Astrocyte of the spinal cord (primary cell): Measurements from ENCODE around the gene SCN2A.

ENCODE experiments used
- DNase-seq: peaks from one replicate; pipeline ENCODE4 v3.0.0; 2011; ENCODE audit warnings: low read depth, low spot score
- H3K4me3 ChIP-seq: 2 replicates; pipeline ENCODE4 v1.5.1; 2011; ENCODE audit warnings: low read depth, mild to moderate bottlenecking, low read length, moderate library complexity
- CTCF ChIP-seq: IDR thresholded peaks from 2 replicates; pipeline ENCODE4 v1.5.1; 2012; ENCODE audit warnings: low read depth, mild to moderate bottlenecking, low read length, inconsistent platforms
- in situ Hi-C: cut with HindIII; loops from 2 replicates; pipeline ENCODE4 v1.10.0; 2017; ENCODE audit warnings: low sequenced_read_pairs

Gene SCN2A

GRCh38 chr2:165219481-165219880 is 19.7 kb upstream of the SCN2A start:
- H3K4me3 ChIP-seq: no peak overlapping the region
- in situ Hi-C loops: no loop called here
- no peak for DNase-seq
- no peak for TF ChIP-seq CTCF

GRCh38 chr2:165224941-165225340 is 14.3 kb upstream of the SCN2A start:
- no peak for TF ChIP-seq CTCF
- in situ Hi-C loops: no loop called here

GRCh38 chr2:165227571-165227970 is 11.6 kb upstream of the SCN2A start:
- no peak for TF ChIP-seq CTCF
- no peak overlapping the region for H3K4me3 ChIP-seq
- in situ Hi-C loops: no loop called here

More at GRCh38 chr2:165224941-165225340, 14.3 kb upstream of the SCN2A start:
- H3K4me3 ChIP-seq: no peak overlapping the region
- DNase-seq: no peak

GRCh38 chr2:165237056-165237455 is 2.2 kb upstream of the SCN2A start:
- DNase-seq: no peak
- in situ Hi-C loops: no loop called here
- no peak overlapping the region for H3K4me3 ChIP-seq
- TF ChIP-seq CTCF: no peak

More at GRCh38 chr2:165227571-165227970, 11.6 kb upstream of the SCN2A start:
- DNase-seq: no peak

GRCh38 chr2:165238295-165238694 is 919 bp upstream of the SCN2A start:
- no peak for TF ChIP-seq CTCF
- H3K4me3 ChIP-seq: no peak overlapping the region
- in situ Hi-C loops: no loop called here
- peak; percentile 44 for DNase-seq

GRCh38 chr2:165239856-165240515 is 772 bp downstream of the SCN2A start:
- in situ Hi-C loops: no loop called here
- DNase-seq: no peak
- TF ChIP-seq CTCF: no peak
- H3K4me3 ChIP-seq: no peak overlapping the region
